CD4-positive, alpha-beta T cell (primary cell): ENCODE measurements around the gene TP53I13. TPM values are rescaled to one million over a fixed set of nuclear protein-coding genes. Genes with fewer than 3 reads are reported as not detected.

Experiments used
- ATAC-seq: fragments of 200-7000 bp; cut with Tn5 transposase; one replicate; pipeline ENCODE4 v1.10.0; 2022; ENCODE audit warnings: mild to moderate bottlenecking; ENCODE audit not compliant: poor library complexity
- CTCF ChIA-PET: fragments of 350-600 bp; sonication (Branson Sonifier 250); formaldehyde crosslinking; loops from one replicate; lab custom pipeline; 2021; ENCODE audit warnings: antibody characterized with exemption, inconsistent platforms; lab: Charles Lee
- POLR2A ChIA-PET: fragments of 350-600 bp; sonication (Branson Sonifier 250); formaldehyde crosslinking; loops from one replicate; lab custom pipeline; 2021; ENCODE audit warnings: antibody characterized with exemption, inconsistent platforms; lab: Charles Lee
- DNase-seq, 14 experiments: peaks; one replicate each; pipeline ENCODE4 v3.0.0-alpha.2; 2013 to 2020; ENCODE audit warnings: mixed read lengths in 2 of 14
- H3K27ac ChIP-seq, 2 donors: one replicate each; pipeline versions ENCODE4 v1.5.1 to v1.7.0; 2013; ENCODE audit warnings: low read length in 2 of 2, low read depth in 1 of 2, mild to moderate bottlenecking in 1 of 2
- H3K27me3 ChIP-seq, 2 experiments: 1 replicate in 1 of 2; 2 replicates in 1 of 2; pipeline versions ENCODE4 v1.6.1 to v1.7.0; 2013; ENCODE audit warnings: low read length in 2 of 2, control low read depth in 1 of 2, mild to moderate bottlenecking in 1 of 2, moderate library complexity in 1 of 2; ENCODE audit not compliant: insufficient read depth in 2 of 2, control insufficient read depth in 1 of 2
- H3K36me3 ChIP-seq: one replicate; pipeline ENCODE4 v1.6.1; 2013; ENCODE audit warnings: low read length, control low read depth; ENCODE audit not compliant: insufficient read depth
- H3K4me1 ChIP-seq: one replicate; pipeline ENCODE4 v1.6.1; 2013; ENCODE audit warnings: low read length, control low read depth; ENCODE audit not compliant: insufficient read depth
- H3K4me3 ChIP-seq: one replicate; pipeline ENCODE4 v1.5.1; 2013; ENCODE audit warnings: mild to moderate bottlenecking, low read length, moderate library complexity
- H3K9me3 ChIP-seq, 2 experiments: 1 replicate in 1 of 2; 2 replicates in 1 of 2; pipeline versions ENCODE4 v1.6.1 to v1.7.0; 2013; ENCODE audit warnings: low read length in 2 of 2, mild to moderate bottlenecking in 2 of 2, control low read depth in 1 of 2, moderate library complexity in 1 of 2; ENCODE audit not compliant: control insufficient read depth in 1 of 2, insufficient read depth in 1 of 2
- H3K27ac Mint-ChIP-seq: one replicate; pipeline ENCODE4 v1.8.0; 2020; ENCODE audit warnings: mixed read lengths
- H3K27me3 Mint-ChIP-seq: one replicate; pipeline ENCODE4 v1.8.0; 2021; ENCODE audit warnings: mixed read lengths
- H3K36me3 Mint-ChIP-seq: one replicate; pipeline ENCODE4 v1.8.0; 2021; ENCODE audit warnings: low read depth, mixed read lengths
- H3K4me1 Mint-ChIP-seq: one replicate; pipeline ENCODE4 v1.8.0; 2021; ENCODE audit warnings: low read depth, mixed read lengths
- H3K4me3 Mint-ChIP-seq: one replicate; pipeline ENCODE4 v1.8.0; 2020; ENCODE audit warnings: mild to moderate bottlenecking, mixed read lengths
- H3K9me3 Mint-ChIP-seq: one replicate; pipeline ENCODE4 v1.8.0; 2020; ENCODE audit warnings: mixed read lengths
- CTCF ChIP-seq: fragments of 200-600 bp; IDR thresholded peaks from one replicate; pipeline ENCODE4 v1.8.0; 2022; ENCODE audit warnings: antibody characterized with exemption, mild to moderate bottlenecking
- intact Hi-C, 2 experiments: fragments of 100-400 bp; cut with DNase I in 1 of 2; cut with micrococcal nuclease in 1 of 2; formaldehyde crosslinking; loops; one replicate each; pipeline versions ENCODE4 v1.15.1 to v1.9.0; 2023 to 2025; cut with DNase I, micrococcal nuclease
- total RNA-seq, 174 experiments: library from RNA in 2 of 174; stranded (reverse) in 2 of 174; gene quantifications; one replicate each; pipeline ENCODE4 v1.2.3 and lab custom pipeline; 2021 to 2026

The TP53I13 gene
- total RNA-seq, 2 experiments from 2014 or later: 45.8 to 47.7 TPM

- no peak overlapping the region for H3K4me3 ChIP-seq
- ATAC-seq (no peak), DNase-seq (peak in 1 of 14 experiments; percentile 29)
- Mint-ChIP-seq H3K9me3 (no peaks in the 10 kb centered on the region), H3K4me1 (peaks cover 34% of the 10 kb centered on the region), H3K36me3 (no peaks in the 10 kb centered on the region), H3K4me3 (no peak overlapping the region), H3K27me3 (no peaks in the 10 kb centered on the region), H3K27ac (no peak overlapping the region)
- intact Hi-C loops: loop anchor here (5.0 to 10.0 kb wide), 3 partner anchors 47 to 323 kb away; partner anchors contain the start of genes ABHD15 (in 2 of the 2), TP53I13 (in 2 of the 2) and SSH2 (in 1 of the 2)
- peaks cover 44% of the 10 kb centered on the region for H3K4me1 ChIP-seq
- CTCF ChIA-PET: no interaction called here
- H3K27ac ChIP-seq: no peak overlapping the region
- H3K27me3 ChIP-seq: no peaks in the 10 kb centered on the region
- no peak for TF ChIP-seq CTCF
- no peaks in the 10 kb centered on the region for H3K36me3 ChIP-seq
- no peaks in the 10 kb centered on the region for H3K9me3 ChIP-seq
- POLR2A ChIA-PET: no interaction called here
Observed at GRCh38 chr17:29612094-29612403, 43.5 kb downstream of the TP53I13 start.

- no peak for ATAC-seq
Observed at GRCh38 chr17:29612404-29613280, 44.1 kb downstream of the TP53I13 start.

More at GRCh38 chr17:29612404-29613280, 44.1 kb downstream of the TP53I13 start:
- no peaks in the 10 kb centered on the region for H3K9me3 ChIP-seq
- ChIA-PET CTCF (interaction anchor here (0.5 to 6.5 kb wide), 16 partner anchors 11 to 169 kb away, joined by 3 to 96 read pairs (median 4); partner anchors contain the start of genes ABHD15, ANKRD13B and CORO6), POLR2A (interaction anchor here (0.6 to 2.0 kb wide), 5 partner anchors 19 to 45 kb away, joined by 3 to 9 read pairs (median 6); partner anchors contain the start of genes ABHD15, GIT1 and TP53I13)
- peaks cover 40% of the 10 kb centered on the region for H3K4me1 Mint-ChIP-seq
- no peaks in the 10 kb centered on the region for H3K27me3 ChIP-seq
- DNase-seq: peak in 1 of 14 experiments; percentile 45
- H3K36me3 ChIP-seq: no peaks in the 10 kb centered on the region
- no peaks in the 10 kb centered on the region for H3K36me3 Mint-ChIP-seq
- no peak overlapping the region for H3K27ac Mint-ChIP-seq
- peaks cover 49% of the 10 kb centered on the region for H3K4me1 ChIP-seq
- peak overlapping the region; percentile 42 for H3K4me3 Mint-ChIP-seq
- no peaks in the 10 kb centered on the region for H3K9me3 Mint-ChIP-seq
- intact Hi-C loops: loop anchor here (1.0 to 10.0 kb wide), 4 partner anchors 32 to 322 kb away; partner anchors contain the start of genes ABHD15 (in 2 of the 2), TP53I13 (in 2 of the 2) and SSH2 (in 1 of the 2)
- no peaks in the 10 kb centered on the region for H3K27me3 Mint-ChIP-seq
- no peak overlapping the region for H3K27ac ChIP-seq
- TF ChIP-seq CTCF: no peak
- peak overlapping the region; percentile 26 for H3K4me3 ChIP-seq
